ENCODE measurements around the gene CLNK. TPM values are rescaled to one million over a fixed set of nuclear protein-coding genes. Genes with fewer than 3 reads are reported as not detected.
A peak's percentile ranks its signal among the peaks of the same experiment; 100 is the strongest.

Gene CLNK
- total RNA-seq, 8 experiments from 2014 or later, result 0.05 to 0.21 (median 0.08) TPM; not detected in 1

DNA sequence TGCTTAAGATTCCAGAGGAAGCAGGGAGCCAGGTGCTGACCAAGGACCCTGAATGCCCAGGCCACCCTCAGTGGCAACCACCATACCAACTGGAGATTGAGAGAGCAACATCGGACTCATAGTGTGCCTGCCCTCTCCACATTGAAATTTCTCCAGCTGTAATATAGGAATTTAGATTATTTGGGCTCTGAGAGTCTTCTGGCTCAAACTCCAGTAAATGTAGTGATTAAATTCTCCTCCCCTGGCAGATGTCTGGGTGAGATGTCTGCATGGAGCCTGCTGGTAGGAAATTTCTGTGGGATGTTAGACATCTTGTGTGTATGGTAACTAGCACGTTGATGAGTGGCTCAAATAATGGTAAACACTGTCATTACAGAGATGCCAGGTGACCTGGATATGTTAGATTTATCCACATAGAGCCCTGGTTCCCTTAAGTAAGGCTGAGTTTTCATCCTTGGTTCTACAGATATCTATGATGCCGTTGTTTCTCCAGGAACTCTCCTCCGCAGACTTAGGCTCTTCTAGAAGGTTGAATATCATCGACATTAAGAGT, 70.6 kb downstream of the CLNK start:
- Histone ChIP-seq H3K4me3 (no peak overlapping the region), H3K27ac (no peak overlapping the region), H3K4me1 (replicated peaks in 1 of 2) (no peaks in the 10 kb centered on the region)
- 0 to 100% (median 93%) methylated on average over 1 to 4 of the region's 5 CpGs; no CpG with 5 or more reads in 2 of the 10 experiments for WGBS, 10 experiments
- ATAC-seq (replicated peaks in 6 of 8), result no peak
- in situ Hi-C loops (cut with MboI; ENCODE audit: low pct_unique_long_range_greater_than_20kb in 2 of 9, low sequenced_read_pairs in 9 of 9, unreplicated experiment in 9 of 9), result no loop called here

DNA sequence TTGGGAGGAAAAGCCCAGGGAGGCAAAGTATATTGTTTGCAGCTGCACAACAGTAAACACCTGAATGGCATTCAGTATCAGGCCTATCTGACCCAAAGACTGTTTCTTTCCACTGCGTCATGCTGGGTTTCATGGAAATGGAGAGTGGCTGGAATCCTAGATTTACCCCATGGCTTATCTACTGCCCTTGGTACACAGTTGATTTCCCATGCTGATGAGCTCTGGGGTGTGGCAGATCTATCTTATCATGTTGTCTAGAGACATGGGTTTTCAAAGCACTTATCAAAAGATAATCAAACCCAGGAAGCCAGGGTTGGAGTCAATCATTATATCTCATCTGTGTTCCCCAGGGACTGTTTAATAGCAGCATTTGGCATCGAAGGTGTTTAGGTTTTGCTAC, 72.1 kb downstream of the CLNK start:
- no peaks in the 10 kb centered on the region for H3K4me1 ChIP-seq (replicated peaks in 1 of 2)
- in situ Hi-C loops (cut with MboI; ENCODE audit: low pct_unique_long_range_greater_than_20kb in 2 of 9, low sequenced_read_pairs in 9 of 9, unreplicated experiment in 9 of 9), result no loop called here
- no peak for ATAC-seq (replicated peaks in 6 of 8)
- H3K27ac ChIP-seq, result no peak overlapping the region
- WGBS, 10 experiments, result 0 to 100% (median 83%) methylated on average over 1 to 2 of the region's 2 CpGs; no CpG with 5 or more reads in 3 of the 10 experiments
- H3K4me3 ChIP-seq, result no peak overlapping the region

GRCh38 chr4:10611673-10612072, 72.9 kb downstream of the CLNK start:
- in situ Hi-C loops (cut with MboI; ENCODE audit: low pct_unique_long_range_greater_than_20kb in 2 of 9, low sequenced_read_pairs in 9 of 9, unreplicated experiment in 9 of 9), result no loop called here
- no peak overlapping the region for H3K27ac ChIP-seq
- ATAC-seq (replicated peaks in 6 of 8), result peak in 5 of 8 experiments; percentile 53 to 100 (median 86)
- no peaks in the 10 kb centered on the region for H3K4me1 ChIP-seq (replicated peaks in 1 of 2)
- 4 to 56% (median 20%) methylated on average over 1 to 3 of the region's 3 CpGs; no CpG with 5 or more reads in 3 of the 10 experiments for WGBS, 10 experiments
- H3K4me3 ChIP-seq, result no peak overlapping the region

- no peak overlapping the region for H3K27ac ChIP-seq
- in situ Hi-C loops (cut with MboI; ENCODE audit: low pct_unique_long_range_greater_than_20kb in 2 of 9, low sequenced_read_pairs in 9 of 9, unreplicated experiment in 9 of 9), result no loop called here
- H3K4me1 ChIP-seq (replicated peaks in 1 of 2), result no peaks in the 10 kb centered on the region
- H3K4me3 ChIP-seq, result no peak overlapping the region
- WGBS, 10 experiments, result 4 to 96% (median 65%) methylated on average over 2 to 7 of the region's 10 CpGs
- ATAC-seq (replicated peaks in 6 of 8), result no peak
Measured at GRCh38 chr4:10608501-10609219, 75.9 kb downstream of the CLNK start.

DNA sequence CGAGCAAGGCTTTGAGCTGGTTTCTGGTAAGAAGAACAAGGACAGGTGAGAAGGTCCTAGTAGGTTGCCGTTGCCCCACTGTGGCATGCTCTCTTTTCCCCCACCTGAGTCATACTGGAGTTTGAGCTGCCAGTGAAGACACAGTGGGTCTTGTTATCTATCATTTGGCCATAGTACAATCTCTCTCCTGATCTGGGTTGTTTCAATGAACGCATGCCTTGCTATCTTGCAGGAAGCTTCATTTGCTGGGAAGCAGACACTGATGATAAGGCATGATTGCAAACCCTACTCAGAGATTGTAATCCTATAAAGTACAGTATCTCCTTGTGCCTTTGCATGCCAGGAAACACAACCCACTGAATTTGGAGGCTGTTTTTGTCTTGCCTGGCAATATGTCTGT, 77.4 kb downstream of the CLNK start:
- in situ Hi-C loops (cut with MboI; ENCODE audit: low pct_unique_long_range_greater_than_20kb in 2 of 9, low sequenced_read_pairs in 9 of 9, unreplicated experiment in 9 of 9), result no loop called here
- Histone ChIP-seq H3K4me3 (no peak overlapping the region), H3K4me1 (replicated peaks in 1 of 2) (no peaks in the 10 kb centered on the region), H3K27ac (no peak overlapping the region)
- ATAC-seq (replicated peaks in 6 of 8), result no peak
- 34 to 100% (median 65%) methylated on average over 1 to 3 of the region's 3 CpGs; no CpG with 5 or more reads in 6 of the 10 experiments for WGBS, 10 experiments

DNA sequence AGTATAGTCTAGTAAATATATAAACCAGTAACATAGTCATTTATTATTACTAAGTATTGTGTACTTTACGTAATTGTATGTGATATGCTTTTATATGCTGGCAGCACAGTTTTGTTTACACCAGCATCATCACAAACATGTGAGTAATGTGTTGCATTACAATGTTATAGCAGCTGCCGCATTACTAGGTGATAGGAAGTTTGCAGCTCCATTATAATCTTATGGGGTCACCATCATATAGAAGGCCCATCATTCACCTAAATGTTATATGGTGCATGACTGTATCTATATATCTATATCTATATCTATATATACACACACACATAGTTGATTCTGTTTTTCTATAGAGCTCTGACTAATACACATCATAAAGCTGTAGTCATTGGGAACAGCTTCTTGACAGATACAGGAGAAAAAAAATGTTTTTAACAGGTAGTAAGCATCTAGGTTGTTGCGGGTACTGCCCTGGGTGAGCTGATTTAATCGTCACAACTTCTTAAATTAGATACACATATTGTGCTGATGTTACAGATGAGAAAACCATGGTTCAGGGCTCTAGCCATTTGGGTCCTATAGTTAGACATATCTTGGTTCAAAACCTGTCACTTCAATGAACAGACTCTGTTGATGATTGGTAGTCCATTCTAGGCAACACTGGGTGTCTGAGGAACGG, 77.9 kb downstream of the CLNK start:
- 13 to 100% (median 72%) methylated on average over 1 to 4 of the region's 5 CpGs; no CpG with 5 or more reads in 2 of the 10 experiments for WGBS, 10 experiments
- no peak for ATAC-seq (replicated peaks in 6 of 8)
- in situ Hi-C loops (cut with MboI; ENCODE audit: low pct_unique_long_range_greater_than_20kb in 2 of 9, low sequenced_read_pairs in 9 of 9, unreplicated experiment in 9 of 9), result no loop called here
- Histone ChIP-seq H3K4me3 (no peak overlapping the region), H3K27ac (no peak overlapping the region), H3K4me1 (replicated peaks in 1 of 2) (no peaks in the 10 kb centered on the region)

DNA sequence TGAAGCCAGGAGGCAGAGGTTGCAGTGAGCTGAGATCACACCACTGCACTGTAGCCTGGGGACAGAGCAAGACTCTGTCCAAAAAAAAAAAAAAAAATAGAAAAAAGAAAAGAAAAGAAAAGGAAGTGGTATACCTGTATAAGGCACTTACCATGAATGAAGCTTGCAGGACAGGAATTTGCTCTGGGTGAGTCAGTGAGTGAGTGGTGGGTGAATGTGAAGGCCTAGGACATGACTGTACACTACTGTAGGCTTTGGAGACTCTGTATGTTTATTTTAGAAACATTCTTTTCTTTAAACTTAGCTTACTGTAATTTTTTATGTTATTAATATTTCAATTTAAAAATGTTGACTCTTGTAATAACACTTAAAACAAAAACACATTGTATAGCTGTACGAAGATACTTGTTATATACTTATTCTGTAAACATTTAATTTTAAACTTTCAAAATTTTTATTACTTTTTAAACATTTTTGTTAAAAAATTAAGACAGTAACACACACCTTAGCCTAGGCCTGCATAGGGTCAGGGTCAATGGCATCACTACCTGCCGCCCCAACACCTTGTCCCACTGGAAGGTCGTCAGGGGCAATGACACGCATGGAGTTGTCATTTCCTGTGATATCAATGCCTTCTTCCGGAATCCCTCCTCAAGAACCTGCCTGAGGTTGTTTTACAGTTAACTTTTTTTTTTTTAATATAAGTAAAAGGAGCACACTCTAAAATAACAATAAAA, 78.7 kb downstream of the CLNK start:
- WGBS, 10 experiments, result 35 to 100% (median 93%) methylated on average over 1 to 5 of the region's 5 CpGs; no CpG with 5 or more reads in 1 of the 10 experiments
- in situ Hi-C loops (cut with MboI; ENCODE audit: low pct_unique_long_range_greater_than_20kb in 2 of 9, low sequenced_read_pairs in 9 of 9, unreplicated experiment in 9 of 9), result no loop called here
- no peak for ATAC-seq (replicated peaks in 6 of 8)
- Histone ChIP-seq H3K27ac (no peak overlapping the region), H3K4me1 (replicated peaks in 1 of 2) (no peaks in the 10 kb centered on the region), H3K4me3 (no peak overlapping the region)

GRCh38 chr4:10605031-10605430, 79.5 kb downstream of the CLNK start:
- H3K27ac ChIP-seq, result no peak overlapping the region
- H3K4me3 ChIP-seq, result no peak overlapping the region
- ATAC-seq (replicated peaks in 6 of 8), result no peak
- H3K4me1 ChIP-seq (replicated peaks in 1 of 2), result peaks cover 0 to 2% of the 10 kb centered on the region in 2 donors
- WGBS, 10 experiments, result 31 to 100% (median 96%) methylated on average over 4 to 10 of the region's 10 CpGs; no CpG with 5 or more reads in 1 of the 10 experiments
- in situ Hi-C loops (cut with MboI; ENCODE audit: low pct_unique_long_range_greater_than_20kb in 2 of 9, low sequenced_read_pairs in 9 of 9, unreplicated experiment in 9 of 9), result no loop called here

DNA sequence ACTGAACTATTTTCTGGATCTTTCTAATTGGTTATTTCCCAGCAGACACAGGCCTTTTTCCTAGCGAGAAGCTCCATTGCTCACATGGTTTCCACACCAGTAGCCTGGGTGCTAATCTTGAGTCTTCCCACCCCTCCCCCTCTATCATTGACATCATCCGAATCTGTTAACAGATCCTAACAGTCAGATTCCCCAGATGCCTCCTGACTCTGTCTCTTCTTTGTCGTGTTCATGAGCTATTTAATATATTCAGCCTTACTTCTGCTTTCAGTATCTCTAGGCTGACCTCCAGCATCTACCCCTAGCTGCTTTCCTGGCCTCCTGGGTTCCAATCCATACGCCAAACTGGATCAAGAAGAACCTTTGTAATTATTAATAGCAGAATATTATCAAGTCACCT, 85.0 kb downstream of the CLNK start:
- in situ Hi-C loops (cut with MboI; ENCODE audit: low pct_unique_long_range_greater_than_20kb in 2 of 9, low sequenced_read_pairs in 9 of 9, unreplicated experiment in 9 of 9), result loop anchor here in 2 of 9 experiments (25.0 kb wide), 2 partner anchors 813 to 838 kb away; partner anchors contain the start of gene HS3ST1 (in 1 of the 2)
- 0 to 84% (median 60%) methylated on average over 1 to 4 of the region's 4 CpGs; no CpG with 5 or more reads in 1 of the 10 experiments for WGBS, 10 experiments

DNA sequence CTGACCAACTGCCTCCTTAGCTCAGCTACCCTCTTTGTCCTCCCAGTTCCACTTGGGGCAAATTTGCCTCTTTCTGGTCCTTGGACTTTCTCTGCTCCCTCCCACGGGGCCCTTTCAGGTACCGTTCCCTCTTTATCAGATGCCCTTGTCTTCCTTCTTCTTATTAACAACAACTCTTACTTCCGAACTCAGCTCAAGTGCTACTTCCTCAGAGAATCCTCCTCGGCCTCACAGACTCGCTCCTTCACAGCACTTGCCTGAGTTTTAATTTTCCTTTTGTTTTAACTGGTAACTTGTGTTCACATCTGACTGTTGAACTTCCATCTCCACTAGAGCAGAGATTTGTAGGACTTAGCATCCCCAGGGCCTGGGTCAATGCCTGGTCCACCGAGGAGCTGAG, 85.7 kb downstream of the CLNK start:
- in situ Hi-C loops (cut with MboI; ENCODE audit: low pct_unique_long_range_greater_than_20kb in 2 of 9, low sequenced_read_pairs in 9 of 9, unreplicated experiment in 9 of 9), result loop anchor here in 2 of 9 experiments (25.0 kb wide), 2 partner anchors 813 to 838 kb away; partner anchors contain the start of gene HS3ST1 (in 1 of the 2)
- H3K27ac ChIP-seq, result no peak overlapping the region

More for the DNA sequence above, 85.0 kb downstream of the CLNK start:
- Histone ChIP-seq H3K4me1 (replicated peaks in 1 of 2) (peaks cover 0 to 12% of the 10 kb centered on the region in 2 donors), H3K27ac (no peak overlapping the region), H3K4me3 (no peak overlapping the region)
- peak in 5 of 8 experiments; percentile 25 to 76 (median 65) for ATAC-seq (replicated peaks in 6 of 8)

DNA sequence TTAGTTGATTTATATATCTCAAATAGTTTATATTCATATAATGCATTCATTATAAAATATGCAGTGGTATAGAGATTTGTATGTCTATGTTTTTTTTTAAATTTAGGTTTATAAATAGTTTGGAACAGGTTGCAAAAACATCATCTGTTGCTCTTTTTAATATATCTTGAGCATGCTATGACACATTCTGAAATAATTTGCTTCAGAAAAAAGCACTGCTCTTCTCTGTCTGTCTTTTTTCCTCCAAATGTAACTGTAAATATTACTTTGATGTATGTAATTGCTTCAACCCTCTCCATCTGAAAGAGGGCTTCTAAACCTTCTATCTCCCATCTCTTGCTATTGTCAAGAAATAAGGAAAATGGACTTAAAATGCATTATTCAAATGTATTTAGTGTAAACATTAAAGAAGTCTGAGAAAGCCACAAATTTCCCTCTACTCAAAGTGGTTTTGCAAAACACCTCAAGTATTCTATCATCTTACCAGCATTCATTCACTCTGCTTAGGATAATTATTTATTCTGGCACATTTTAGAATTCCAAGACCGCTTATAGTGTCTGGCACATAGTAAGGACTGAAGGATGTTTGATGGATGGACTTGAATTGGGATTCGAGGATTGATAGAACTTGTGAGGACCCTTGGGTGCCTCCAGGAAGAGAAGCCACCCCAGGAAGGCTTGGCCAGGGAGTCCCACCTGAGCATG, 87.8 kb downstream of the CLNK start:
- in situ Hi-C loops (cut with MboI; ENCODE audit: low pct_unique_long_range_greater_than_20kb in 2 of 9, low sequenced_read_pairs in 9 of 9, unreplicated experiment in 9 of 9), result loop anchor here in 2 of 9 experiments (25.0 kb wide), 2 partner anchors 816 to 841 kb away; partner anchors contain the start of gene HS3ST1 (in 1 of the 2)
- ATAC-seq (replicated peaks in 6 of 8), result no peak
- Histone ChIP-seq H3K27ac (no peak overlapping the region), H3K4me3 (no peak overlapping the region), H3K4me1 (replicated peaks in 1 of 2) (peaks cover 0 to 12% of the 10 kb centered on the region in 2 donors)
- 40 to 100% (median 67%) methylated on average over 1 to 2 of the region's 2 CpGs; no CpG with 5 or more reads in 2 of the 10 experiments for WGBS, 10 experiments

More for the DNA sequence above, 85.7 kb downstream of the CLNK start:
- Histone ChIP-seq H3K4me3 (no peak overlapping the region), H3K4me1 (replicated peaks in 1 of 2) (peaks cover 0 to 12% of the 10 kb centered on the region in 2 donors)
- WGBS, 10 experiments, result 40 to 100% (median 87%) methylated on average over 1 to 6 of the region's 6 CpGs; no CpG with 5 or more reads in 1 of the 10 experiments
- ATAC-seq (replicated peaks in 6 of 8), result no peak

- no peak for ATAC-seq (replicated peaks in 6 of 8)
- WGBS, 10 experiments, result 24 to 85% (median 75%) methylated on average over 1 to 8 of the region's 10 CpGs; no CpG with 5 or more reads in 4 of the 10 experiments
- Histone ChIP-seq H3K4me3 (no peak overlapping the region), H3K4me1 (replicated peaks in 1 of 2) (peaks cover 3 to 4% of the 10 kb centered on the region in 2 donors), H3K27ac (no peak overlapping the region)
- in situ Hi-C loops (cut with MboI; ENCODE audit: low pct_unique_long_range_greater_than_20kb in 2 of 9, low sequenced_read_pairs in 9 of 9, unreplicated experiment in 9 of 9), result loop anchor here in 2 of 9 experiments (25.0 kb wide), 2 partner anchors 819 to 844 kb away; partner anchors contain the start of gene HS3ST1 (in 1 of the 2)
Measured at GRCh38 chr4:10593130-10593529, 91.4 kb downstream of the CLNK start.
